NCI-H1105 treated with DMSO at 0.1 percent for 48 hours (cell line): ENCODE data around the gene SMIM38.

Source experiments
- DNase-seq: peaks from one replicate; lab custom pipeline; 2025; lab: John Stamatoyannopoulos, UW

Gene SMIM38

DNA sequence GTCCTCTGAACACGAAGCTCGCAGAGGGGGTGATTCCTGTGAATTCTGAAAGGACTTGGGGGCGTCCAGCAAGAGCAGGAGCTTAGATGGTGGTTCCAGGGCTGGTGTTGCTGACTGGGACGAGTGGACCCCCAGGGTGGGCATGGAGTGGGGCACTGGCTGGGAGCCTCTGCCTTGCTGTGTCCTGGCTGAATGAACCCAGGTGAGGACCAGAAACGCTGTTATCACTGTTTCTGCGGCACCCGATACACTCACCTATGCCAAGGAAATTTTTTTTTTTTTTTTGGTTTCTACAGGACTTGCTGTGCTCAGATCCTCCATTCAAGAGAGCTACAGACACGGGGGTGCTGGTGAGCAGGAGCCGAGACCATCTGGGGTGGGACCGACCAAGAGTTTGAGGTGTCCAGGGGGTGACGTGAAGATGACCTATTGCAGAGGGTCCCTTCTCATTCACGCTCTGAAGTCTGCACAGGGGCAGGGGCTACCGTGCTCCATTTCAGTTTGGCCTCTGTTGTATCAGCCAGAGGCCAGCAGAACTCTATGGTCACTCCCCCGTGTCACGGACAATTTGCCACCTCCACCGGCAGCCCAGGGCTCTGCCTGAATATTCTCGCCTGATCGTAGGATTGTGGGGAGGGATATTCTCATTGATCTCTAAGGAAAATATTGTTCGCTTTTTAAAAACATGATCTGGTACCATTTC lies 3.6 kb downstream of the SMIM38 start:
- no peak for DNase-seq

DNA sequence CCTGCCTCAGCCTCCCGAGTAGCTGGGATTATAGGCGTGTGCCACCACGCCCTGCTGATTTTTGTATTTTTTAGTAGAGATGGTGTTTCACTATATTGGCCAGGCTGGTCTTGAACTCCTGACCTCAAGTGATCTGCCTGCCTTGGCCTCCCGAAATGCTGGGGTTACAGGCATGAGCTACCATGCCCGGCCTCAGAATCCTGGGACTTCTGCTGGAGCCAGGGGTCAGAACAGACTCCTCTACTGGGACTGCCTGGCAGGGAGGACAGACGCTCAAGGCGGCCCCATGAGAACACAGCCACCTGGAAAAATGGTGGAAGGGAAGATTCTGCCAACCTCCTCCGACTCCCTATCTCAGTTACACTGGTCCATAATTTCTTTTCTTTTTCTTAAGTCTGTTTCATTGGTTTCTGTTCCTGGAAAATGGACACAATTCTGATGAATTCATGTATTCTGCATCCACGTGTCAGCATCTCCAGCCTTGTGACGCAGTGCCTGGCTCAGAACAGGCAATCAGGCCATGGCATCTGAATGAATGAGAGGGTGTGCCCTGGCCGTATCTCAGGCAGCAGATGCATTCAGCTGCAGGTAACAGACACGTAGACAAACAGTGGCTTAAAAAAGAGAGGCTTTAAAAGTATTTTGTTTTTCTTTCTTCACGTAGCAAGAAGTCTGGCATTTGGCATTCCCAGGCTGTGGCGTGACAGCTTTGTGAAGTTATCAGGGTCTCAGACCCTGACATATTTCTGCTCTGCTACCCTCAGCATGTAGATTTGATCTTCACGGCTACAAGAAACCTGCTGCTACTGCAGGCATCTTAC lies 4.8 kb downstream of the SMIM38 start:
- no peak for DNase-seq

DNA sequence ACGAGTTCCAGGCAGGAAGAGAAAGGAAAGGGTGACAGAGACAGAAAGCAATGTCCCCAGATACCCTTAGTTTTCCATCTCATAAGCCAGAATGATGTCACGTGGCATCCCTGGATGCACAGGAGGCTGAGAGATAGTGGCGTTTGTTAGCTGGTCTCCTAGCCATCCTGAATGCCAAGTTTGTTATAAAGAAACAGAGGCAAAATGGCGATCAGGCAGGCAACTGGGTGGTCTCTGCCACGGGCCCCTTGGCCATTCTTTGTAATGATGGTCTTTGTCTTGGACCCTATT lies 5.3 kb downstream of the SMIM38 start:
- DNase-seq: no peak

DNA sequence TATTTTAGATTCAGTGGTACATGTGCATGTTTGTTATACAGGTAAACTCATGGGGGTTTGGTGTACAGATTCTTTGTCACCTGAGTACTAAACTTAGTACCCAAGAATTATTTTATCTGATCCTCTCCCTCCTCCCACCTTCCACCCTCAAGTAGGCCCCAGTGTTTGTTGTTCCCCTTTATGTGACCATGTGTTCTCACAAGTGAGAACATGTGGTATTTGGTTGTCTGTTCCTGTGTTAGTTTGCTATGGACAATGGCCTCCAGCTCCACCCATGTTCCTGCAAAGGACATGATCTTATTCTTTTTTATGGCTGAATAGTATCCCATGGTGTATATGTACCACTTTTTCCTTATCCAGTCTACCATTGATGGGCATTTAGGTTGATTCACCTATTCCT lies 6.8 kb downstream of the SMIM38 start:
- DNase-seq: no peak

DNA sequence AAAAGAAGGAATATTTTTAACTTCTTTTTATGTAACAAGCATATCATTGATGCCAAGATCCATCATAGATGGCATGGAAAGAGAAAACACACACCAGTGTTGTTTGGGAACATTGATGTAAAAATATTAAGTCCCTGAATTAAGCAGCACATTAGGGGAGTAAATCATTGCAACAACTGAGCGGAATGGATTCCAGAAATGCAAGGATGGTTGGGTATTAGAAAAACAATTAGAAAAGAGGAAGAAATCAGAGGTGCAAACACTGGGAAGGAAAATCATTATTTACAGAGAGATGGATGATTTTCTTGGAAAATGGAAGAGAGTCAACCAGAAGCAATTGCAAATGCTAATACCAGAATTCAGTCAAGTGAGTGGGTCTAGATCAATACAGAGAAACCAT lies 8.1 kb downstream of the SMIM38 start:
- no peak for DNase-seq

DNA sequence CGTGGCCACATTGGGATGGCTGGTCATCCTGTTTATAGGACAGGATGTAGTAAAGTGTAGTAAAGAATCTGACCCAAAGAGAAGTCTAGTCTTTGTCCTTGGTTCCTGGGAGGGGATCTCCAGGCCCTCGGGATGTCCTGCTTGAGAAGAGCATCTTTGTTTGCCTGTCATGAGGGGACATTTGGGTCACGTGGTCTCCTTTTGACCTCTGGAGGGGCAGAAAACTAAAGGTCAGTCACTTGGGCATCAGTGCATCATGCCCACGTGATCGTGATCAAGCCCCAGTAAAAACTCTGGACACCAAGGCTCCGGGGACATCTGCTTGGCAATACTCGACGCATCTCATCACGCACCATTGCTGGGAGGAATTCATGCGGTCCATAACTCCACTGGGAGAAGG lies 9.1 kb downstream of the SMIM38 start:
- DNase-seq: no peak

DNA sequence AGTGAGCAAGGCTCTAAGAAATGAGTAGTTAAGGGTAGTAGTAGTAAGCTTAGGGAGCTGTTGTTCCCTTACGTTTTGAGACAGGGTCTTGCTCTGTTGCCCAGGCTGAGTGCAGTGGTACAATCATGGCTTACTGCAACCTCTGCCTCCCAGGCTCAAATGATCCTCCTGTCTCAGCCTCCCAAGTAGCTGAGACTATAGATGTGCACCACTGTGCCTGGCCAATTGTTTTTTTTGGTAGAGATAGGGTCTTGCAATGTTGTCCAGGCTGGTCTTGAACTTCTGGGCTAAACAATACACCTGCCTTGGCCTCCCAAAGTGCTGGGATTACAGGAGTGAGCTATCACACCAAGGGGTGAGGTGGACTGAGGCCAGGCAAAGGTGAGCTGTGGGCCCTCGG lies 10.0 kb downstream of the SMIM38 start:
- no peak for DNase-seq

DNA sequence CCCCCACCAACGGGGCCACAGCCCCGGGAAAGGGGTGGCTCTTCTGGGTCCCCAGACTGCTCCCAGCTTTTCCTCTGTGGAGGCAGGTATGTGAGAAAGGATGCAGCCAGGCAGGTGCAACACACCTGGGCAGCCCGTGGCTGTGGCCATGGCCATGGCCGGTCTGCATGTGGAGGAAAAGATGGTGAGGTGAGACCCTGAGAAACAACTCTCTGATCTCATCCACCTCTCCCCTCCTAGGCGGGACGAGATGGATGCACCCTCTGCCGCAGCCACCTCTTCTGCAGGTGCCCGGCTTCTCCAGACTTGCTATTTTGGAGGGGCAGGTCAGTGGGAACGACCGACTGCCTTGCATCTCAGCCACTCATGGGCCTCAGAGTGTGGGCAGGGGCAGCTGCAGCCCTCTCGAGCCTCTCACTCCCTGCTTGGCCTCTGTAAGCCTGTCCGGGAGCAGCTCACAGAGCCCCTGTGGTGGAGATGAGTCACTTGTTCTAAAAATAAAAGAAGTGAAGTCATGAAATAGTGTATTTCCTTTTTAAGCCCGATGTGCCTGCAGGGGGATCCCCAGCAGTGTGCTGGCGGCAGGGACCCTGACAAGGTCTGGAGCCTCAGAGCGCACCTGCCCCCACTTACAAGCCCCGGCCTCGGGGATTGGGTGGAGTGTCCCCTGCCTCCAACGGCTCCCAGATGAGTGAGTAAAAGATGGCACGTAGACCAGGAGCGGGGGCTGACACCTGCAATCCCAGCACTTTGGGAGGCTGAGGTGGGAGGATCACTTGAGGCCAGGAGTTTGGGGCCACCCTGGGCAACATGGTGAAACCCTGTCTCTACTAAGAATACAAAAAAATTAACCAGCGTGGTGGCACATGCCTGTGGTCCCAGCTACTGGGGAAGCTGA lies 10.7 kb downstream of the SMIM38 start:
- DNase-seq: no peak

DNA sequence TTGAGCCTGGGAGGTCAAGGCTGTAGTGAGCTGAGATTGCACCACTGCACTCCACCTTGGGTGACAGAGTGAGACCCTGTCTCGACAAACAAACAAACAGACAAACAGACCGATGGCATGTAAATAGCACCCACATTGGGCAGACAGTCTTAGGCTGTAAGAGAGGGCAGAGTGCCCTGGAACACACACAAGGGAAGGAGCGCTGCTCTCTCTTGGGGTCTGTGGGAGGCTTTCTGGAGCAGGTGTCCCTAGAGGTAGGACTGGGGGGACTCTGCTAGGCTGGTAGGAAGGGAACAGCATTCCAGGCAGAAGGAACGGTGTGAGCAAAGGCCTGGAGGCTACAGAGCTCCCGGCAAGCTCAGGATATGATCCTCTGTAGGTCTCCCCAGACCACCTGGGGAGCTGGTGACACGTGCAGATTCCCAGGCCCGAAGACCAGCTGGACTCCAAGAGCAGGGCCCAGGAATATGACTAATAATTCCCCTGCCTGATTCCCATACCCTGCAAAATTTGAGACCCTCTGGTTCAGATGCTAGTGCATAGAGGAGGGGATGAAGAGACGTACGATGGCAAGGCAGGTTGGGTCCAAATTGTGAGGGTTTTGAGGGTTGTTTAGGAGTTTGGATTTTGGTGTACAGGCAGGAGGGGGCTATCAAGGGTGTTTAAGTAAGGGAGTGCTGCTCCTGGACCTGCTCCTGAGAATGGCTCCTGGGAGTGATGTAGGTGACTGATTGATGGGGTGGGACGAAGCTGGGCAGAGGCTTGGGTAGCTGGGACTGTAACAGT lies 11.6 kb downstream of the SMIM38 start:
- no peak for DNase-seq

DNA sequence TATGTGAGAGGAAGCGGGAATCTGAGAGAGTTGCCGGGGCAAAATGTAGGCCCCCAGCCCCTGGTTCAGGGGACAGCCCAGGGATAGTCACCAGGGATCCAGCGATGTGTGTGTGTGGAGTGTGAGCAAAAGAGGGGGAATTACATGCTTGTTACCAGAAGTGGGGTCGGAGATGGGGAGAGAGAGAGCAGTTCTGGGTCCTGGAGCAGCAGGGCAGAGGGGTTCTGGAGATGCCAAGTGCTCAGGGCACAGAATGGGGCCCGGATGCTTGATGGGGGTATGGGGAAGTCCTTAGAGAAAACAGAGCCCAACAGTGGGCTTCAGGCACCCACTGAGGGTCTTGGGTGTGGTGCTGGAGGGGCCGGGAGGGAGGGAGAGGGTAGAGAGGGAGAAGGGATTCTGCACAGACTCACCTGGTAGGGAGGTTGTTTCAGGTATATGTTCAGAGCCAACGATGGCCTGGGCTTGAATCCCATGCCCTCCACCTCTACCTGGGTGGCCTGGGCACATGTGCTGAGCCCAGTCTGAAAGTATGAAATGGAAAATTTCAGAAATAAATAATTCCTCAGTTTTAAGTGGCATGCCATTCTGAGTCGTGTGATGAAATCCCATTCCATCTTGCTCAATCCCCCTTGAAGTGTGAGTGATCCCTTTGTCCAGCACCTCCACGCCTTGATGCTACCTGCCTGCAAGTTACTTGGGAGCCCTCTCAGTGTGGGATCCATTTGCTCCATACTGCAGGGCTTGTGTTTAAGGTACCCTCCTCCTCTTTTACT lies 12.4 kb downstream of the SMIM38 start:
- no peak for DNase-seq

DNA sequence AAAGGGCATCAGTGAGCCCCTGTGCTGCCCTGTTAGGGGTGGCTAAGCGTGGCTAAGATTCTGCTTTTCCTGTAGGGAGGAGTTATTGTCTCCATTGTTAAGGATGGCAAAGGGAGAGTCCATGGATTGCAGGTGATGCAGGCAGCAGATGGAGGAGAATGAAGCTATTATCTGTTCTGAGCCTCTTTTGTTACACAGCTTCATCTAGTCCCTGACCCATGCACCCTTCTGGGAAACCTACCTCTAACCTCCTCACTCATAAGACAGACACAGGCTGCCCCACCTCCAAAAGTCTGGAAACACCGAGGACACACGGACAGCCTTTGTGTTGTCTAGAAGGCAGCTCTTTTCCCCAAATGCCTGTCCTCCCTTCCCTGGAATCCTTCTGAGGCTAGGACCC lies 13.7 kb downstream of the SMIM38 start:
- no peak for DNase-seq

DNA sequence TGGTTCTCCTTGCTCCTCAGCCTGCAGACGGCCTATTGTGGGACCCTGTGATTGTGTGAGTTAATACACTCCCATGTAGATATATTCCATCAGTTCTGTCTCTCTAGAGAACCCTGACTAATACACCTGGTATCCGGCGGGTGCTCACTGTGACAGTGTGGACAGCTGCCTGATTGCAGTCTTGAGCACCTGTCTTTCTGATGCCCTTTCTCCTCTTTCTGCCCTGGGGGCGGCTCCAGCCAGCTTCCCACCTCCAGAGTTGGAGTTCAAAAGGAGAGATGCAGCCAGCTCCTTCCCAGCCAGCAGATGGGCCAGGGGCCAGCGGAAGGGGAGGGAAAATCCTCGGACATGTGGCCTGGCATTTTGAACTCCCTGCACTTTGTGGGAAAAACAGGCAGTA lies 15.0 kb downstream of the SMIM38 start:
- DNase-seq: no peak

DNA sequence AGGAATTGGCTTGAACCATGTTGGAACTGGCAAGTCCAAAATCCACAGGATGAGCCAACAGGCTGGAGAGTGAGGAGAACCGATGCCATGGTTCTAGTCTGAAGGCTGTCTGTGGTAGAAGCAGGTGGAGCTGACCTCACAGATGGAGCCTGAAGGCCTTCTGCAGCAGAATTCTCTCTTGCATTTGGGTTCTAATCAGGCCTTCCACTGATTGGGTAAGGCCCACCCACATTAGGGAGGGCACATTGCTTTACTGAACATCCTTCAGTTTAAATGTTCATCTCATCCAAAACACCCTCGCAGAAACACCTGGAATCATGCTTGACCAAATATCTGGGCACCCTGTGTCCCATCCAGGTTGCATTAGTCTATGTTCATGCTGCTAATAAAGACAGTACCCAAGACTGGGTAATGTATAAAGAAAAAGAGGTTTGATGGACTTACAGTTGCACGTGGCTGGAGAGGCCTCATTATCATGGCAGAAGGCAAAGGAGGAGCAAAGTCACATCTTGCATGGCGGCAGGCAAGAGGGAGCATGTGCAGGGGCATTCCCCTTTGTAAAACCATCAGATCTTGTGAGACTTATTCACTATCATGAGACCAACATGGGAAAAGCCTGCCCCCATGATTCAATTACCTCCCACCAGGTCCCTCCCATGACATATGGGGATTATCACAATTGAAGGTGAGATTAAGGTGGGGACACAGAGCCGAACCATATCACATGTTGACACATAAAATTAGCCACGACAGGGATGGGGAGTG lies 15.9 kb downstream of the SMIM38 start:
- DNase-seq: no peak

DNA sequence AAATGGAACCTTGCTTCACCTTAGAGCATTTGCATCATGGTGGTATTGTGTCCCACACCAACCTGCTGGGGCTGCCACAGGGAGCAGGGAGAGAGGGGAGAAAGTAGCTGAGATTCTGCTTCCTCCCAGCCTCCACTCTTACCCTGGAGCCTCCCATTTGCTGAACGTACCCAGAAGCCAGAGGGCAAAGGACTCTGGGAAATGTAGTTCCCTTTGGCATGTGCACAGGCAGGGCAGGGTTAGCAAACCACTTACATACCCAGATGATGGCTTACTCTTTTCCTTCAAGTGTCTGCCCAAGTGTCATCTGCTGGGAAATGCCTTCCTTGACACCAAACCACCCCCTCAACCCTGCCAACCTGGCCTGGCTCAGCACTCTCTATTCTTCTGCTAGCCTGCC lies 16.9 kb downstream of the SMIM38 start:
- no peak for DNase-seq

DNA sequence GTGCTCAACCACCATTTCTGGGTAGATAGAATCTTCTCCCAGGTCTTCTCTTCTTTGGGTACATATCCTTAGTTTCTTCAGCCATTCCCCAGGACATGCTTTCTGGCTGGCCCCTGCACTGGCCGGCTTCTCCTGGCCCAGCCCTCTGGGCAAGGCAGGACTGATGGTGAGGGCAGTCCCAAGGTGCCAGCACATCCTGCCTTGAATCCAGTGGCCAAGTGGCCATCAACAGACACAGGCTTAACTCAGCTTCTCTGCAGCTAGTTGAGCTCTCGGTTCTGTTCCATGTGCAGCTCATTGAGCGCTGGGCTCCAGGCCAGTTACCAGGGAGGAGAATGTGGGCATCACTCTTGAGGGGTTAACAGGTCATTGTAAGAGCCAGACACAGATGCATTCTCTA lies 17.6 kb downstream of the SMIM38 start:
- DNase-seq: no peak

DNA sequence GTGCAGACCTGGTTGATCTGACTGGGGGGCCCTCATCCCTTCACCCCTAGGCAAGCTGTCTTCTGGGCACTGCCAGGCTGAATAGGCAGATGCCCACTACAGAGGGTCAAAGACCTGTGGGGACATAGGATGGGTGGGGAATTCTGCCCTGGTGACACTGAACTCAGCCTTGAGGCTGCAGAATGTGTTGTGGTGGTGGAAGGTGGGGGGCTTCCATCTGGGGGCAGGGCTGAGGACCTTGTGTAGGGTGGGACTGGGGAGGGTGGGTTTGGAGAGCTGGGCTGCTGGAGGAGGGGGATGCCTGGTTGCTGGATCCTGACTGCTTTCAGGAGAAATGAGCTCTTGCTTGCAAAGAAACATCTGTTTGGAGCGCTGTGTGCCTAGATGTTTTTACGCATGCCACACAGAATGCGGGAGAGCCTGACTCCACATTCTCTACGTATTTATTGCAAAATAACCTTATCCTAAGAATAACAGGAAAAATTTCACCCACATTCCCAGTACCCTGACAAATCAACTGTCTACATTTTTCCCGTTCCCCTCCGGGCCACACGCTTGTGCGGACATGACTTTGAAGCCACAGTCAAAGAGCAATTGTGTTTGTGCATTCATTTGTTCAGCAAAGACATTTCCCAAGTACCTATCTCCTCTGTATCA lies 18.3 kb downstream of the SMIM38 start:
- DNase-seq: no peak

DNA sequence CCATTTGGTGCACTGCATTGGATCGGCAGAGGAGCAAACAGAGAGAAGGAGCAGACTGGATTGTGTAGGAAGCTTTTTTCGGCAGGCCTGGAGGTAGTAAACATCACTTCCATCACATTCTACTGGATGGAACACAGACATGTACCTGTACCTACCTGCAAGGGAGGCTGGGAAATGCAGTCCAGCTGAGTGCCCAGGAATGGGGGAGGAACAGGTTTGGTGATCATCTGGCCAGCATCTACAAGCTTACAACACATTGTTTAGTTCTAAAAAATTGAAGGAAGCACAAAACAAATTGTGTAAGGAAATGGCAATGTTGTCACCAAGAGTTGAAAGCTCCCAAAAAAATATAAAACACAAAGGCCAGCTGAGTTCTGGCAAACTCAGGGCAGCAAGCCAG lies 19.1 kb downstream of the SMIM38 start:
- DNase-seq: no peak

DNA sequence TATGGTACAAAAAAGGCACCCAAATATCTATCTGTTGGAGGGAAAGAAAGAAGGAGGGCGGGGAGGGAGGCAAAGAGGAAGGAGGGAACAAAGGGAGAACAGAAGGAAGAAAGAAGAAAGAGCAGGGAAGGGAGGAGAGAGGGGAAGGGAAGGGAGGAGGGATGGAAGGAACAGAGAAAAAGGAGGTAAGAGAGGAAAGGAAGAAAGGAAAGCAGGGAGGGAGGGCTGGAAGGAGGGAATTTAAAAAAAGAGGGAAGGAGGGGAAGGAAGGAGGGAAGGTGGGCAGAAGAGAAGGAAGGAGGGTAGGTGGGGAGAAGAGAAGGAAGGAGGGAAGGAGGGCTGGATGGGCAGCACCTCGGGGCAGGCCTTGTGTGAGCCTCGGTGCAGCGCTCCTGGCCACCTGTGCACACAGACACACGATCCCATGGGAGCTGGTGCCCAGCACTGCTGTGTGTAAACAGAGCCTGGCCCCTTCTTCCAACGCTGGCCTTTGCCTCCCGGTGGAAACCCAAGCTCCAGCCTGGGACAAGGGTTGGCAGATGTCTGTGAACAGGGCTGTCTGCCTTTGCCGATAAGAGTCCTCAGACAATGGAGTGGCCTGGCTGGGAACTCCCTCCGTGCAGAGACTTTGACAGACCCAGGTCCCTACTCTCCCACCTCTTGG lies 23.2 kb downstream of the SMIM38 start:
- no peak for DNase-seq

DNA sequence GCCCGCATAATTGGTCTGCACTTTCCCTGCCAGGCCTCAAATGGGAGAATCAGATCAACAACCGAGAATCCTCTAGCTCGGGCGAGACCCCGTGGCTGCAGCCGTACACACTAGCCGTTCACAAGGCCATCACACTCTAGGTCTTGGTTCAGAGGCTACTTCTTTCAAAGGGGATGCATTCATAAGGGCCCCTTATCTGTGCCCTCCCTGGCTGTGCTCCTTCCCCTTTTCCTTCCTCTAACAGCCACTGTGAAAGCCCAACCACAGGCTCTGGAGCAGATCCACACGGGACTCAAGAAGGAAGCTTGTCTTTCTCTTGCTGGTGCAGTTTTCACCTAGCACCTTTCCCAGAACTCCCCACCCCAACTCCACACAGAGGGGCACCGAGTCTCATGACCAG lies 24.5 kb downstream of the SMIM38 start:
- DNase-seq: no peak

DNA sequence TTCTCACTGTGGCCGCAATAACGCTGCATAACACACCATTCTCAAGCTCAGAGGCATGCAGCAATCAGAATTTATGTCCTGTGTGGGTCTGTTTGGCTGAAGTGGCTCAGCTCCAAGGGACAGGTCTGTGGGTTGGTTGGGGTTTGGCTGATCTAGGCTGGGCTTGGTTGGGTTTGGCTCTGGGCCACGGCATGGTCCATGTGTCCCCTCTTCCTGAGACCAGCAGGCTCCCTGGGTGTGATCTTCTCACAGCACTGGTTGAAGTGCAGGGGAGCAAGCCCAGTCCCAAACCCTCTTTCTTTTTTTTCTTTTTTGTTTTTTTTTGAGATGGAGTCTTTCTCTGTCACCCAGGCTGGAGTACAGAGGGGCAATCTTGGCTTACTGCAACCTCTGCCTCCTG lies 25.0 kb downstream of the SMIM38 start:
- DNase-seq: no peak
